Aorta (tissue), 5 donors: ENCODE results near the gene GIPC2. TPM values are rescaled to one million over a fixed set of nuclear protein-coding genes. Genes with fewer than 3 reads are reported as not detected.
A peak's percentile ranks its signal among the peaks of the same experiment; 100 is the strongest.
"Not testable (repeated sequence)": the region's sequence is repeated elsewhere in the genome, so short reads cannot be mapped to it uniquely, and the experiment has no call there.

Experiments
- ATAC-seq: fragments of 200-7000 bp; cut with Tn5 transposase; one replicate; pipeline ENCODE4 v1.9.1; 2022; ENCODE audit warnings: moderate library complexity; ENCODE audit not compliant: low FRiP score
- DNase-seq, 2 donors: peaks; one replicate each; pipeline ENCODE4 v3.0.0-alpha.2; 2020
- H3K27ac ChIP-seq, 2 donors: one replicate each; pipeline ENCODE4 v1.5.1; 2013; ENCODE audit warnings: low read length in 2 of 2, mild to moderate bottlenecking in 2 of 2, moderate library complexity in 2 of 2, control low read depth in 1 of 2, inconsistent platforms in 1 of 2, low read depth in 1 of 2
- H3K27me3 ChIP-seq, 2 donors: one replicate each; pipeline ENCODE4 v1.6.1; 2013; ENCODE audit warnings: control low read depth in 1 of 2, low read length in 1 of 2, mild to moderate bottlenecking in 1 of 2, moderate library complexity in 1 of 2; ENCODE audit not compliant: insufficient read depth in 2 of 2, control insufficient read depth in 1 of 2
- H3K36me3 ChIP-seq, 2 donors: one replicate each; pipeline ENCODE4 v1.6.1; 2013; ENCODE audit warnings: control low read depth in 1 of 2, low read length in 1 of 2, mild to moderate bottlenecking in 1 of 2; ENCODE audit not compliant: insufficient read depth in 2 of 2, control insufficient read depth in 1 of 2
- H3K4me1 ChIP-seq, 2 donors: one replicate each; pipeline ENCODE4 v1.6.1; 2013; ENCODE audit warnings: low read length in 2 of 2, control low read depth in 1 of 2, mild to moderate bottlenecking in 1 of 2, moderate library complexity in 1 of 2; ENCODE audit not compliant: insufficient read depth in 2 of 2, control insufficient read depth in 1 of 2
- H3K4me3 ChIP-seq, 2 donors: one replicate each; pipeline ENCODE4 v1.5.1; 2013; ENCODE audit warnings: low read length in 2 of 2, control low read depth in 1 of 2, mild to moderate bottlenecking in 1 of 2
- H3K9me3 ChIP-seq: one replicate; pipeline ENCODE4 v1.6.1; 2013; ENCODE audit warnings: mild to moderate bottlenecking, low read length; ENCODE audit not compliant: control insufficient read depth
- WGBS, 2 donors: extraction: QIAGEN DNeasy Blood & Tissue Kit; methylation state at CpG; one replicate each; pipeline ENCODE4 v1.1.7; 2013; 5-methylcytosine and 5-hydroxymethylcytosine counted together
- intact Hi-C, 2 donors: fragments of 100-400 bp; cut with DNase I; formaldehyde crosslinking; loops; one replicate each; pipeline versions ENCODE4 v1.14.2 to v1.15.0; 2022
- long read RNA-seq, 2 donors: library from polyadenylated mRNA; unstranded; transcript quantifications; one replicate each; pipeline ENCODE4 v2.0.0, GENCODE V29; 2020 to 2021
- polyA plus RNA-seq, 2 donors: library from polyadenylated mRNA; stranded (reverse); fragments of 200-250 nt; gene quantifications; one replicate each; pipeline ENCODE4 v1.2.3, GENCODE V29; 2013
- total RNA-seq, 2 donors: library from RNA; stranded (reverse); fragmentation: NEBNext Ultra II Directional; extraction: Animal tissue kit (Norgen Biotek cat#: 25700); gene quantifications; one replicate each; pipeline ENCODE4 v1.2.1, GENCODE V29; 2021
- donor health status: healthy with polysubstance abuse.
- donor health status: Bipolar disorder and iron deficiency.
- donor health status: DM: no; HTN: no; CAD: no.
- donor health status: DM: no; HTN: no; CAD: no.
- donor health status: DM: yes; HTN: yes; CAD: no.

Gene GIPC2
- total RNA-seq: 1 to 10 TPM; 2.8 to 7.4 TPM
- 1 to 10 TPM; 1.4 to 7.5 TPM for polyA plus RNA-seq
- long read RNA-seq, donor 1, partial matches to known transcripts: 0 of 16 reads
- long read RNA-seq, donor 1, other reads (novel, unspliced or antisense): 14 of 16 reads
- long read RNA-seq, donor 2, partial matches to known transcripts: 1 of 14 reads
- long read RNA-seq, donor 2, other reads (novel, unspliced or antisense): 9 of 14 reads

DNA sequence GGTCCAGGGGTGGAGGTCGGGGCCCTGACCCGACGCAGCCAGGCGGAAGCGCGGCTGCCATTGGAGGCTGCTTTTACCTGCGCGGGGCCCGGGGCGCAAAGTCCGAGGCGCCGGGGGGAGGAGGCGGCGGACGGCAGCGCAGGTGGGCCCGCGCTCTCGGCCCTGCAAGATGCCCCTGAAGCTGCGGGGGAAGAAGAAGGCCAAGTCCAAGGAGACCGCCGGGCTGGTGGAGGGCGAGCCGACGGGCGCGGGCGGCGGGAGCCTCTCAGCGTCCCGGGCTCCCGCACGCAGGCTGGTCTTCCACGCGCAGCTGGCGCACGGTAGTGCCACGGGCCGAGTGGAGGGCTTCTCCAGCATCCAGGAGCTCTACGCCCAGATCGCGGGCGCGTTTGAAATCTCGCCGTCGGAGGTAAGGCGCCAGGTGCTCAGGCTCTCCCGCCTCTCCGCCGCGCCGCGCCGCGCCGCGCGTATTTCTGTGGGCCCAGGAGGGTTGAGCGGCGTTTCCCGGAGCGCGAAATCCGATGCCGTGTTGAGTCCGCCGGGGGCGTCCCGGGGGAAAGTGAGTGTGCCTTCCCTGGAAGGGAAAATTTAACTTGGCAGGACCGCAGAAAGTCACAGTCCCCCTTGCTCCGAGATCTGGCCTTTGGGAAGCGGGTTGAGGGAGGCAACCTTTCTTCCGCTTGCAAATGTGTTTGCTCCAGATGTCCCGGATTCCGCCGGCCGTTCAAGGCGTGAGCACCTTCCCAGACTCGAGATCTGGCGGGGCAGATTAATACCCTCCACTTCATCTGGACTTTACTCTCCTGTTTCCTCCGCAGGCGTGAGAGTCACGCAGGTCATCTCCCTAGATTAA, at the start of gene GIPC2:
Gene GIPC2, plus strand, starts transcription at position 41 of the 853 bp plus-strand sequence. Its CDS starts 129 bp downstream, at position 170.
- peak; percentile 52 to 83 for DNase-seq
- Histone ChIP-seq H3K9me3 (no peaks in the 10 kb centered on the region), H3K4me3 (peak within 1 kb of the TSS; percentile 38 to 58), H3K27ac (peak within 1 kb of the TSS in 1 of 2 donors; percentile 1), H3K4me1 (no peaks in the 10 kb centered on the region), H3K36me3 (no peaks in the 10 kb centered on the region), H3K27me3 (no peaks in the 10 kb centered on the region)
- WGBS, 2 donors: 2% methylated on average over 80 to 85 of the region's 85 CpGs
- peak; percentile 72 for ATAC-seq
- intact Hi-C loops: no loop called here

- intact Hi-C loops: no loop called here
- ATAC-seq (no peak), DNase-seq (no peak)
- 96 to 97% methylated on average over 5 of the region's 5 CpGs for WGBS, 2 donors
- Histone ChIP-seq H3K27ac (no peak overlapping the region), H3K36me3 (no peaks in the 10 kb centered on the region), H3K9me3 (no peaks in the 10 kb centered on the region), H3K4me1 (peaks cover 0 to 2% of the 10 kb centered on the region in 2 donors), H3K27me3 (no peaks in the 10 kb centered on the region), H3K4me3 (no peak overlapping the region)
Measured at GRCh38 chr1:77996734-77997133, 49.0 kb upstream of the GIPC2 start.

GRCh38 chr1:78000536-78000935, 45.2 kb upstream of the GIPC2 start:
- H3K4me1 ChIP-seq, DNase-seq, H3K27ac ChIP-seq, ATAC-seq, H3K9me3 ChIP-seq, H3K4me3 ChIP-seq, H3K36me3 ChIP-seq, intact Hi-C loops, H3K27me3 ChIP-seq: not testable (repeated sequence)
- 92 to 93% methylated on average over 11 of the region's 11 CpGs for WGBS, 2 donors

DNA sequence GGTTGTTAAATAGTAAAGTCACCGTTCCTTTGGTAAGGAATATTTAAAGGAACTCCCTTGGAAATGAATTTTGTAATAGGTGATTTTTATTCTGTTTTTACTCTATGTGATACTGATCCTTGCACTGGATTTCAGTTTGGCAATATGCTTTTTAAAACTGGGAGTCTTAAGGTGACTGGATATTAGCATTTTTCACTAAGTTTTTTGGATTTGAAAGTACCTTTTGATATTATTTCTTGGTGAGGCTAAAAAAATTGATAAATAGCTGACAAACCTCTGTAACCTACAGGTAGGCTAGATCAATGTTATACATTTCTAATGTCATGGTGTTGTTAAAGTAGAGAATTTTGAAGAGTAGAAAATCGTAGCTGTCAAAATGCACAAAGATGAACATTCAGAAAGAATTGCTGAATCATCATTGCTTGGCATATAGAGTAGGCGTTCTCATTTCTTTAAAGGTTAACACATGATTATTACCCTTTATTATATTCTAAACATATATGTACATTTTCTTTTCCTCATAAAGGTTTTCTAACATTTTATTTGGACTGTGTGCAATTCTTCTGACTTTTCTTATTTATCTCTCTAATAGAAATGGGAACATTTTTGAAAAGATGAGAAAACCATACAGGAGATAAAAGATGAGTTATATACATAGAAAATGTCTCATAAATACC, 42.6 kb upstream of the GIPC2 start:
- Histone ChIP-seq H3K4me3 (no peak overlapping the region), H3K9me3 (no peaks in the 10 kb centered on the region), H3K36me3 (no peaks in the 10 kb centered on the region), H3K27me3 (no peaks in the 10 kb centered on the region), H3K27ac (no peak overlapping the region), H3K4me1 (no peaks in the 10 kb centered on the region)
- 41 to 45% methylated on average over 3 of the region's 3 CpGs for WGBS, 2 donors
- DNase-seq: no peak
- intact Hi-C loops: no loop called here
- no peak for ATAC-seq

DNA sequence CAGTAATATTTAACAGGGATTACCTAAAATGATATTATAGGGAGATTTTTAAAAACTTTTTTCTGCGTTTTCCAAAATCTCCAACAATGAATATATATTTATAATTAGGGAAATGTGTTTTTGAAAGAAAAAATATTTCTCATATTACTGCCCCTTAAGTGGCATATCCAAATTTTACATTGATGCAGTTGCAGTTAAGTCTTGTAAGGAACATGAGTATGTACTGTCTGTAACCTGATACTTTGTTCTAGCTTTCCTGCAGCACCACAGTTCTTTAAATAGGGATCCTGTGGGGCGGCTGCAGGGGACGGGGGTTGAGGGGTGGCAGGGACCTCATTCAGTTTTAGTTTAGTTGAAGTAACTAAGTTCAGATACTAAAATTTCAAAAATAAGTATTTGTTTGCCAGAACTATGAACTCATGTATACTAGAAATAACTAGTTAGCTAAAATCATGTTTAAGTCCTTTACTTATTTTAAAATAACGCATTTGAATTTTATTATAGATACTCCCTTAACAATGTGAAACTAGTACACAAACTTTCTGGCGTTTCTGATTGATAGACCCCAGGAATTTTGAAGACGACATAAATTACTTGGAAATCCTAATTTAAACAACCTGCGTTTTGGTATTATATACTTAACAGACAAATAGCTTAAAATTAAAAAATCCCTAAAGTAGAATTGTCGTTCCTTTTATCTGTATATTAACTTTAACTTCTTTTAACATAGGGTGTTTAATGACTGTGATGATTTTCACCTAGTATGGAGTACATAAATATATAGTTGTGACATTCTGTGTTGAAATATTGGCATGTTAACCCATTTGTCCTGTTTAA, 41.7 kb upstream of the GIPC2 start:
- DNase-seq (peak; percentile 62 to 78), ATAC-seq (peak; percentile 77)
- no peak overlapping the region for H3K27ac ChIP-seq
- peak overlapping the region; percentile 98 to 100 for H3K4me3 ChIP-seq
- WGBS, 2 donors: 4 to 5% methylated on average over 8 of the region's 8 CpGs
- intact Hi-C loops: loop anchor here (1.0 kb wide), 1 partner anchor 25 kb away; the partner anchor contains the start of gene FUBP1 (in 2 of the 2)
- no peaks in the 10 kb centered on the region for H3K27me3 ChIP-seq
- no peaks in the 10 kb centered on the region for H3K9me3 ChIP-seq
- H3K36me3 ChIP-seq: no peaks in the 10 kb centered on the region
- H3K4me1 ChIP-seq: no peaks in the 10 kb centered on the region

GRCh38 chr1:78004719-78005447, 40.9 kb upstream of the GIPC2 start, which contains the start of gene DNAJB4:
Gene DNAJB4, plus strand, starts transcription at chr1:78004939. Its CDS starts 172 bp downstream, at chr1:78005111.
- Histone ChIP-seq H3K27me3 (no peaks in the 10 kb centered on the region), H3K4me1 (no peaks in the 10 kb centered on the region), H3K27ac (peak within 1 kb of the TSS in 1 of 2 donors; percentile 90), H3K36me3 (no peaks in the 10 kb centered on the region), H3K4me3 (peak within 1 kb of the TSS; percentile 98 to 100), H3K9me3 (no peaks in the 10 kb centered on the region)
- 0 to 1% methylated on average over 12 of the region's 12 CpGs for WGBS, 2 donors
- DNase-seq: peak in 1 of 2 donors; percentile 64
- peak; percentile 99 for ATAC-seq
- intact Hi-C loops: loop anchor here (1.0 to 5.0 kb wide), 3 partner anchors 26 to 97 kb away; partner anchors contain the start of gene FUBP1 (in 2 of the 2)

GRCh38 chr1:78005448-78005722, 40.4 kb upstream of the GIPC2 start:
- Histone ChIP-seq H3K36me3 (no peaks in the 10 kb centered on the region), H3K4me1 (no peaks in the 10 kb centered on the region), H3K27me3 (no peaks in the 10 kb centered on the region), H3K27ac (peak overlapping the region in 1 of 2 donors; percentile 90), H3K9me3 (no peaks in the 10 kb centered on the region), H3K4me3 (peak overlapping the region; percentile 98 to 100)
- ATAC-seq: peak; percentile 28
- WGBS, 2 donors: 0% methylated on average over 1 of the region's 1 CpG
- intact Hi-C loops: loop anchor here (5.0 kb wide), 2 partner anchors 52 to 97 kb away; no protein-coding TSS in a partner anchor
- DNase-seq: no peak
